HepG2 (cell line): ENCODE results near the gene NUPR2. TPM values are rescaled to one million over a fixed set of nuclear protein-coding genes. Genes with fewer than 3 reads are reported as not detected.

Experiments used
- ATAC-seq: fragments of 200-7000 bp; cut with Tn5 transposase; 3 replicates; pipeline ENCODE4 v1.9.1; 2020; ENCODE audit warnings: mild to moderate bottlenecking, moderate library complexity
- BruUV-seq: library from RNA; stranded (reverse); fragments of 400-500 nt; replicated peaks from 2 replicates; lab custom pipeline; 2021; lab: Mats Ljungman, UMichigan
- CTCF ChIA-PET: fragments of 300-600 bp; formaldehyde crosslinking; extraction: SDS; loops from one replicate; lab custom pipeline; 2021; ENCODE audit warnings: low total read pairs, inconsistent platforms, low intra/inter-chr PET ratio; lab: Yijun Ruan, JAX
- POLR2A ChIA-PET: fragments of 350-600 bp; sonication (Branson Sonifier 250); formaldehyde crosslinking; loops from one replicate; lab custom pipeline; 2020; ENCODE audit warnings: antibody characterized with exemption, inconsistent platforms; lab: Yijun Ruan, JAX
- DNase-seq: peaks from one replicate; pipeline ENCODE4 v3.0.0-alpha.2; 2015; ENCODE audit warnings: low spot score
- FAIRE-seq: peaks from 3 replicates; lab custom pipeline; 2011; peaks lifted over from hg19 to GRCh38; lab: Jason Lieb, UNC
- H2AFZ ChIP-seq: one replicate; pipeline ENCODE4 v1.6.1; 2011; ENCODE audit warnings: low read length, inconsistent platforms
- H3K27ac ChIP-seq: fragments of 300-600 bp; 3 replicates; pipeline ENCODE4 v1.8.0; 2011; ENCODE audit warnings: mixed run types, mild to moderate bottlenecking, mixed read lengths, low read length, inconsistent platforms; ENCODE audit not compliant: insufficient read depth; ENCODE audit errors: extremely low read length
- H3K27me3 ChIP-seq, 2 experiments: fragments of 200-600 bp in 1 of 2; 2 replicates in 1 of 2; 3 replicates in 1 of 2; pipeline versions ENCODE4 v1.6.0 to v1.8.0; 2011; ENCODE audit warnings: low read length in 2 of 2, mild to moderate bottlenecking in 2 of 2, moderate library complexity in 2 of 2, inconsistent platforms in 1 of 2; ENCODE audit not compliant: insufficient read depth in 2 of 2, control insufficient read depth in 1 of 2
- H3K36me3 ChIP-seq, 2 experiments: fragments of 200-600 bp in 1 of 2; replicated peaks in 1 of 2; 2 replicates in 1 of 2; 3 replicates in 1 of 2; pipeline versions ENCODE4 v1.5.1 to v1.8.0; 2011; ENCODE audit warnings: low read length in 2 of 2, inconsistent platforms in 1 of 2; ENCODE audit not compliant: insufficient read depth in 2 of 2, control insufficient read depth in 1 of 2
- H3K4me1 ChIP-seq: 2 replicates; pipeline ENCODE4 v1.5.1; 2012; ENCODE audit warnings: low read length, inconsistent platforms; ENCODE audit not compliant: insufficient read depth
- H3K4me2 ChIP-seq: 2 replicates; pipeline ENCODE4 v1.6.0; 2011; ENCODE audit warnings: low read depth, low read length, inconsistent platforms
- H3K4me3 ChIP-seq, 3 experiments: fragments of 200-600 bp in 1 of 3; sonication (generic), shearing (Covaris generic) in 1 of 3; replicated peaks in 1 of 3; 2 replicates each; pipeline ENCODE4 v1.5.1; 2011 to 2016; ENCODE audit warnings: low read length in 3 of 3, inconsistent platforms in 2 of 3, low read depth in 2 of 3, mild to moderate bottlenecking in 2 of 3, control low read depth in 1 of 3, mixed read lengths in 1 of 3; ENCODE audit not compliant: insufficient read depth in 1 of 3
- H3K79me2 ChIP-seq: one replicate; pipeline ENCODE4 v1.6.1; 2011; ENCODE audit warnings: low read length, inconsistent platforms; ENCODE audit not compliant: insufficient read depth
- H3K9ac ChIP-seq: 2 replicates; pipeline ENCODE4 v1.6.0; 2011; ENCODE audit warnings: mild to moderate bottlenecking, low read depth, low read length, inconsistent platforms; ENCODE audit not compliant: insufficient read depth
- H3K9me3 ChIP-seq: 2 replicates; pipeline ENCODE4 v1.5.1; 2012; ENCODE audit warnings: mild to moderate bottlenecking, low read length
- H4K20me1 ChIP-seq: 2 replicates; pipeline ENCODE4 v1.6.0; 2011; ENCODE audit warnings: inconsistent platforms, mild to moderate bottlenecking, low read length, moderate library complexity; ENCODE audit not compliant: insufficient read depth
- ELF1 ChIP-seq: sonication (generic); formaldehyde crosslinking; IDR thresholded peaks from 2 replicates; pipeline ENCODE4 v1.4.0; 2020; ENCODE audit warnings: missing genetic modification reagents
- ETV6 ChIP-seq: sonication (generic); formaldehyde crosslinking; conservative IDR thresholded peaks from 2 replicates; pipeline ENCODE4 v1.4.0; 2020; ENCODE audit warnings: missing genetic modification reagents
- KDM1A ChIP-seq: IDR thresholded peaks from 2 replicates; pipeline ENCODE4 v1.6.1; 2016; ENCODE audit warnings: missing compliant biosample characterization
- KMT2A ChIP-seq: sonication (generic); formaldehyde crosslinking; IDR thresholded peaks from 2 replicates; pipeline ENCODE4 v1.4.0; 2020; ENCODE audit warnings: missing genetic modification reagents
- POLR2A ChIP-seq, 2 experiments: IDR thresholded peaks; 2 replicates each; pipeline ENCODE4 v1.6.1; 2011; ENCODE audit warnings: low read depth in 2 of 2, low read length in 2 of 2, mild to moderate bottlenecking in 1 of 2, moderate library complexity in 1 of 2; ENCODE audit not compliant: insufficient read depth in 1 of 2
- STAT5B ChIP-seq: sonication (generic); formaldehyde crosslinking; IDR thresholded peaks from 2 replicates; pipeline ENCODE4 v1.4.0; 2020; ENCODE audit warnings: missing genetic modification reagents
- TOPORS ChIP-seq: sonication (generic); formaldehyde crosslinking; IDR thresholded peaks from 2 replicates; pipeline ENCODE4 v1.8.0; 2023; ENCODE audit warnings: mild to moderate bottlenecking, missing genetic modification reagents
- ZNF136 ChIP-seq: sonication (generic); formaldehyde crosslinking; IDR thresholded peaks from 2 replicates; pipeline ENCODE4 v1.8.1; 2022; ENCODE audit warnings: low read depth, mild to moderate bottlenecking, moderate library complexity, missing genetic modification reagents
- ZNF256 ChIP-seq: sonication (generic); formaldehyde crosslinking; conservative IDR thresholded peaks from 2 replicates; pipeline ENCODE4 v1.4.0; 2020; ENCODE audit warnings: missing genetic modification reagents
- ZNF660 ChIP-seq: sonication (generic); formaldehyde crosslinking; IDR thresholded peaks from 2 replicates; pipeline ENCODE4 v1.5.1; 2020; ENCODE audit warnings: mild to moderate bottlenecking, low read depth, missing genetic modification reagents, borderline replicate concordance
- ZNF777 ChIP-seq: sonication (generic); formaldehyde crosslinking; IDR thresholded peaks from 2 replicates; pipeline ENCODE4 v1.4.0; 2020; ENCODE audit warnings: missing genetic modification reagents
- WGBS: methylation state at CpG from one replicate; pipeline ENCODE4 v1.1.6; 2017; ENCODE audit warnings: low lambda C conversion rate; 5-methylcytosine and 5-hydroxymethylcytosine counted together
- in situ Hi-C: cut with HindIII; loops from 2 replicates; pipeline ENCODE4 v1.10.0; 2017; ENCODE audit warnings: low pct_unique_long_range_greater_than_20kb; ENCODE audit not compliant: extremely low pct_ligation_motif_present
- intact Hi-C: fragments of 100-400 bp; cut with micrococcal nuclease; formaldehyde crosslinking; loops from one replicate; pipeline ENCODE4 v1.10.0; 2022; ENCODE audit not compliant: unreplicated experiment
- polyA plus RNA-seq, 8 experiments: library from polyadenylated mRNA; depleted of rRNA in 3 of 8; stranded (reverse) in 7 of 8; unstranded in 1 of 8; fragments of >200 nt; fragmentation: Illumina TruSeq in 4 of 8; extraction: Trizol in 4 of 8; gene quantifications; 2 replicates each; pipeline versions ENCODE4 v1.2.1 to v1.2.3, GENCODE V29; 2011 to 2016; ENCODE audit warnings: low read depth in 4 of 8, missing spikeins in 1 of 8, mixed read lengths in 1 of 8; ENCODE audit not compliant: insufficient read depth in 1 of 8
- total RNA-seq, 5 experiments: library from RNA; depleted of rRNA; stranded (reverse); fragments of >200 nt; fragmentation: Illumina TruSeq; extraction: Trizol; gene quantifications; 2 replicates each; pipeline ENCODE4 v1.2.3, GENCODE V29; 2016; ENCODE audit warnings: low read depth in 1 of 5
- TF ChIP-seq, protein P1 (sequence below): IDR thresholded peaks from 2 replicates; pipeline ENCODE4 v1.6.1; 2016; ENCODE audit warnings: mild to moderate bottlenecking
- TF ChIP-seq, protein P2 (sequence below): sonication (generic); formaldehyde crosslinking; IDR thresholded peaks from 2 replicates; pipeline ENCODE4 v1.4.0; 2020; ENCODE audit warnings: mild to moderate bottlenecking, low read depth, missing genetic modification reagents
- TF ChIP-seq, protein P3 (sequence below): sonication (generic); formaldehyde crosslinking; IDR thresholded peaks from 2 replicates; pipeline ENCODE4 v1.4.0; 2020; ENCODE audit warnings: missing genetic modification reagents

The NUPR2 gene
- total and polyA plus RNA-seq, 2 of the 13 experiments (the other 11 are each of a cell fraction or from before 2014, with no cell fraction given): not detected

DNA sequence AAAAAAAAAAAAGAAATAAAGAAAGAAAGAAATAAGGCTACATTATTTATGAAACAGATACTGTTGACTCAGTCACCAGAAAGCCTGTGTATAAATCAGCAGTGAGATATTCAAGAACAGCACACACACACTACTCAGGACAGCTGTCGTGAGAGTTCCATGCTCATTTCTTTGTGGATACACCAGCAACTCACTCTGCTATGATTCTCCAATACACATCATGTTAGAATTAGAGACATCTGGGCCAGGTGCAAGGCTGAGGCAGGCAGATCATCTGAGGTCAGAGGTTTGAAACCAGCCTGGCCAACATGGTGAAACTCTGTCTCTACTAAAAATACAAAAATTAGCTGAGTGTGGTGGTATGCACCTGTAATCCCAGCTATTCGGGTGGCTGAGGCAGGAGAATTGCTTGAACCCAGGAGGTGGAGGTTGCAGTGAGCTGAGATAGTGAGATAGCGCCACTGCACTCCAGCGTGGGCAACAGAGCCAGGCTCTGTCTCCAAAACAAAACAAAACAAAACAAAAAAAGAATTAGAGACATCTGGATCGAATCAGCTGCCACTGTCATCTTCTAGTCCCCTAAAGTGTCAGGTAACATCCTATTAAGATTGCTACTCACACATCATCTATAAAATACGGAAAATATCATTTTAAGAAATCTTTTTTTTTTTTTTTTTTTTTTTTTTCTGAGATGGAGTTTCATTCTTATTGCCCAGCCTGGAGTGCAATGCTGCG is 11.2 kb upstream of the NUPR2 start:
- Histone ChIP-seq H3K79me2 (no peaks in the 10 kb centered on the region), H4K20me1 (no peaks in the 10 kb centered on the region), H3K4me3 (no peak overlapping the region), H3K27me3 (no peaks in the 10 kb centered on the region), H2AFZ (no peak overlapping the region), H3K4me1 (no peaks in the 10 kb centered on the region), H3K27ac (no peak overlapping the region), H3K4me2 (no peak overlapping the region), H3K9me3 (no peaks in the 10 kb centered on the region), H3K9ac (no peak overlapping the region), H3K36me3 (no peaks in the 10 kb centered on the region)
- in situ Hi-C loops: no loop called here
- CTCF ChIA-PET: no interaction called here
- intact Hi-C loops: no loop called here
- no peak for ATAC-seq
- no peak for DNase-seq
- TF ChIP-seq ZNF777 (CRISPR knock-in tag) (no peak), STAT5B (no peak), ZNF256 (CRISPR knock-in tag) (no peak), KMT2A (CRISPR knock-in tag) (no peak), TOPORS (CRISPR knock-in tag) (no peak), ZNF136 (CRISPR knock-in tag) (no peak), ELF1 (CRISPR knock-in tag) (no peak), KDM1A (CRISPR knock-in tag) (no peak), ETV6 (CRISPR knock-in tag) (no peak), ZNF660 (no peak), POLR2A (IDR thresholded peaks at IDR 0.05; ENCODE audit: insufficient read depth in 1 of 2, low read depth in 2 of 2, low read length in 2 of 2) (no peak)
- TF ChIP-seq, protein P1, sequence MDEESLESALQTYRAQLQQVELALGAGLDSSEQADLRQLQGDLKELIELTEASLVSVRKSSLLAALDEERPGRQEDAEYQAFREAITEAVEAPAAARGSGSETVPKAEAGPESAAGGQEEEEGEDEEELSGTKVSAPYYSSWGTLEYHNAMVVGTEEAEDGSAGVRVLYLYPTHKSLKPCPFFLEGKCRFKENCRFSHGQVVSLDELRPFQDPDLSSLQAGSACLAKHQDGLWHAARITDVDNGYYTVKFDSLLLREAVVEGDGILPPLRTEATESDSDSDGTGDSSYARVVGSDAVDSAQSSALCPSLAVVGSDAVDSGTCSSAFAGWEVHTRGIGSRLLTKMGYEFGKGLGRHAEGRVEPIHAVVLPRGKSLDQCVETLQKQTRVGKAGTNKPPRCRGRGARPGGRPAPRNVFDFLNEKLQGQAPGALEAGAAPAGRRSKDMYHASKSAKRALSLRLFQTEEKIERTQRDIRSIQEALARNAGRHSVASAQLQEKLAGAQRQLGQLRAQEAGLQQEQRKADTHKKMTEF (CRISPR knock-in tag): no peak
- TF ChIP-seq, protein P2, sequence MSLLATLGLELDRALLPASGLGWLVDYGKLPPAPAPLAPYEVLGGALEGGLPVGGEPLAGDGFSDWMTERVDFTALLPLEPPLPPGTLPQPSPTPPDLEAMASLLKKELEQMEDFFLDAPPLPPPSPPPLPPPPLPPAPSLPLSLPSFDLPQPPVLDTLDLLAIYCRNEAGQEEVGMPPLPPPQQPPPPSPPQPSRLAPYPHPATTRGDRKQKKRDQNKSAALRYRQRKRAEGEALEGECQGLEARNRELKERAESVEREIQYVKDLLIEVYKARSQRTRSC (CRISPR knock-in tag): no peak
- TF ChIP-seq, protein P3, sequence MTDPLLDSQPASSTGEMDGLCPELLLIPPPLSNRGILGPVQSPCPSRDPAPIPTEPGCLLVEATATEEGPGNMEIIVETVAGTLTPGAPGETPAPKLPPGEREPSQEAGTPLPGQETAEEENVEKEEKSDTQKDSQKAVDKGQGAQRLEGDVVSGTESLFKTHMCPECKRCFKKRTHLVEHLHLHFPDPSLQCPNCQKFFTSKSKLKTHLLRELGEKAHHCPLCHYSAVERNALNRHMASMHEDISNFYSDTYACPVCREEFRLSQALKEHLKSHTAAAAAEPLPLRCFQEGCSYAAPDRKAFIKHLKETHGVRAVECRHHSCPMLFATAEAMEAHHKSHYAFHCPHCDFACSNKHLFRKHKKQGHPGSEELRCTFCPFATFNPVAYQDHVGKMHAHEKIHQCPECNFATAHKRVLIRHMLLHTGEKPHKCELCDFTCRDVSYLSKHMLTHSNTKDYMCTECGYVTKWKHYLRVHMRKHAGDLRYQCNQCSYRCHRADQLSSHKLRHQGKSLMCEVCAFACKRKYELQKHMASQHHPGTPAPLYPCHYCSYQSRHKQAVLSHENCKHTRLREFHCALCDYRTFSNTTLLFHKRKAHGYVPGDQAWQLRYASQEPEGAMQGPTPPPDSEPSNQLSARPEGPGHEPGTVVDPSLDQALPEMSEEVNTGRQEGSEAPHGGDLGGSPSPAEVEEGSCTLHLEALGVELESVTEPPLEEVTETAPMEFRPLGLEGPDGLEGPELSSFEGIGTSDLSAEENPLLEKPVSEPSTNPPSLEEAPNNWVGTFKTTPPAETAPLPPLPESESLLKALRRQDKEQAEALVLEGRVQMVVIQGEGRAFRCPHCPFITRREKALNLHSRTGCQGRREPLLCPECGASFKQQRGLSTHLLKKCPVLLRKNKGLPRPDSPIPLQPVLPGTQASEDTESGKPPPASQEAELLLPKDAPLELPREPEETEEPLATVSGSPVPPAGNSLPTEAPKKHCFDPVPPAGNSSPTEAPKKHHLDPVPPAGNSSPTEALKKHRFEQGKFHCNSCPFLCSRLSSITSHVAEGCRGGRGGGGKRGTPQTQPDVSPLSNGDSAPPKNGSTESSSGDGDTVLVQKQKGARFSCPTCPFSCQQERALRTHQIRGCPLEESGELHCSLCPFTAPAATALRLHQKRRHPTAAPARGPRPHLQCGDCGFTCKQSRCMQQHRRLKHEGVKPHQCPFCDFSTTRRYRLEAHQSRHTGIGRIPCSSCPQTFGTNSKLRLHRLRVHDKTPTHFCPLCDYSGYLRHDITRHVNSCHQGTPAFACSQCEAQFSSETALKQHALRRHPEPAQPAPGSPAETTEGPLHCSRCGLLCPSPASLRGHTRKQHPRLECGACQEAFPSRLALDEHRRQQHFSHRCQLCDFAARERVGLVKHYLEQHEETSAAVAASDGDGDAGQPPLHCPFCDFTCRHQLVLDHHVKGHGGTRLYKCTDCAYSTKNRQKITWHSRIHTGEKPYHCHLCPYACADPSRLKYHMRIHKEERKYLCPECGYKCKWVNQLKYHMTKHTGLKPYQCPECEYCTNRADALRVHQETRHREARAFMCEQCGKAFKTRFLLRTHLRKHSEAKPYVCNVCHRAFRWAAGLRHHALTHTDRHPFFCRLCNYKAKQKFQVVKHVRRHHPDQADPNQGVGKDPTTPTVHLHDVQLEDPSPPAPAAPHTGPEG (CRISPR knock-in tag): no peak
- no peak for FAIRE-seq
- 45% methylated on average over 7 of the region's 7 CpGs for WGBS
- BruUV-seq: no TSS peak
- POLR2A ChIA-PET: no interaction called here
